GM12878 (cell line): ENCODE measurements around the gene ELL. TPM values are rescaled to one million over a fixed set of nuclear protein-coding genes. Genes with fewer than 3 reads are reported as not detected.
A peak's percentile ranks its signal among the peaks of the same experiment; 100 is the strongest.

Experiments
- ATF7 ChIP-seq: fragments of 450-650 bp; IDR thresholded peaks from 2 replicates; pipeline ENCODE4 v1.6.1; 2016; ENCODE audit warnings: low read depth, mild to moderate bottlenecking
- CBFB ChIP-seq: IDR thresholded peaks from 2 replicates; pipeline ENCODE4 v1.6.1; 2016; ENCODE audit warnings: antibody characterized with exemption, low read depth
- CREB1 ChIP-seq: IDR thresholded peaks from 2 replicates; pipeline ENCODE4 v1.6.1; 2012; ENCODE audit warnings: low read depth, mild to moderate bottlenecking, inconsistent platforms
- CTCF ChIP-seq, 3 experiments: IDR thresholded peaks in 2 of 3; conservative IDR thresholded peaks in 1 of 3; 2 replicates each; pipeline ENCODE4 v1.5.1; 2011; ENCODE audit warnings: low read depth in 3 of 3, low read length in 3 of 3, mild to moderate bottlenecking in 3 of 3, control low read depth in 2 of 3, moderate library complexity in 2 of 3, inconsistent platforms in 1 of 3, mixed read lengths in 1 of 3; ENCODE audit not compliant: control insufficient read depth in 2 of 3, insufficient read depth in 1 of 3; ENCODE audit errors: extremely low read depth in 1 of 3
- E4F1 ChIP-seq: fragments of 450-650 bp; IDR thresholded peaks from 2 replicates; pipeline ENCODE4 v1.6.1; 2018; ENCODE audit warnings: borderline replicate concordance, mild to moderate bottlenecking; ENCODE audit not compliant: partially characterized antibody
- FOS ChIP-seq: IDR thresholded peaks from 3 replicates; pipeline ENCODE4 v1.6.1; 2011; ENCODE audit warnings: borderline replicate concordance; ENCODE audit not compliant: insufficient read length; ENCODE audit errors: extremely low read depth
- GABPA ChIP-seq: IDR thresholded peaks from 2 replicates; pipeline ENCODE4 v1.6.1; 2014; ENCODE audit warnings: antibody characterized with exemption, low read depth, mild to moderate bottlenecking, inconsistent platforms
- MAX ChIP-seq: IDR thresholded peaks from 2 replicates; pipeline ENCODE4 v1.6.1; 2012; ENCODE audit warnings: low read depth, low read length, improper control_type of control experiment
- MYB ChIP-seq: fragments of 150-350 bp; IDR thresholded peaks from 2 replicates; pipeline ENCODE4 v1.6.1; 2014; ENCODE audit warnings: mild to moderate bottlenecking, low read depth, low read length, borderline replicate concordance
- POLR2A ChIP-seq: IDR thresholded peaks from 2 replicates; pipeline ENCODE4 v1.6.1; 2011; ENCODE audit warnings: low read depth, mild to moderate bottlenecking, low read length
- SMAD1 ChIP-seq: fragments of 450-650 bp; IDR thresholded peaks from 2 replicates; pipeline ENCODE4 v1.6.1; 2018; ENCODE audit warnings: mild to moderate bottlenecking, low read depth; ENCODE audit not compliant: partially characterized antibody
- SUPT20H ChIP-seq: IDR thresholded peaks from 2 replicates; pipeline ENCODE4 v1.6.1; 2011; ENCODE audit warnings: low read depth, mild to moderate bottlenecking, low read length, moderate library complexity, borderline replicate concordance; ENCODE audit not compliant: control insufficient read depth
- TCF7 ChIP-seq: IDR thresholded peaks from 2 replicates; pipeline ENCODE4 v1.6.1; 2014; ENCODE audit warnings: antibody characterized with exemption, borderline replicate concordance
- ZNF592 ChIP-seq: fragments of 450-650 bp; IDR thresholded peaks from 2 replicates; pipeline ENCODE4 v1.6.1; 2017; ENCODE audit warnings: mild to moderate bottlenecking, moderate library complexity
- polyA plus RNA-seq, 11 experiments: library from polyadenylated mRNA; depleted of rRNA in 4 of 11; unstranded in 6 of 11; stranded (reverse) in 5 of 11; fragments of >200 nt; fragmentation: Nextera tagmentation in 4 of 11; fragmentation: Illumina TruSeq in 1 of 11; extraction: Ambion mirVana in 4 of 11; extraction: Trizol in 1 of 11; gene quantifications; 1 replicate in 1 of 11; 2 replicates in 10 of 11; pipeline versions ENCODE4 v1.2.1 to v1.2.3, GENCODE V29; 2011 to 2016; ENCODE audit warnings: inconsistent platforms in 2 of 11, missing spikeins in 2 of 11, low read depth in 1 of 11
- total RNA-seq, 4 experiments: library from RNA; depleted of rRNA in 3 of 4; stranded (reverse); fragments of >200 nt in 3 of 4; fragmentation: Illumina TruSeq in 1 of 4; extraction: Trizol in 1 of 4; gene quantifications; 2 replicates each; pipeline versions ENCODE4 v1.2.1 to v1.2.3, GENCODE V29; 2013 to 2021

Gene ELL
- total and polyA plus RNA-seq, 10 of the 15 experiments (the other 5 are each of a cell fraction or from before 2014, with no cell fraction given): 0.91 to 25.0 (median 9.1) TPM

- no peak for TF ChIP-seq ZNF592
- TF ChIP-seq POLR2A: peak; percentile 76
- TF ChIP-seq E4F1: peak; percentile 46
- no peak for TF ChIP-seq GABPA
- TF ChIP-seq MYB: 0 out of 2 replicates have a peak, but pooled peaks have one; percentile 22
- TF ChIP-seq ATF7: peak; percentile 91
- peak; percentile 84 for TF ChIP-seq CREB1
- TF ChIP-seq TCF7: no peak
- TF ChIP-seq SUPT20H: no peak
- no peak for TF ChIP-seq SMAD1
- TF ChIP-seq FOS: no peak
- TF ChIP-seq MAX: peak; percentile 58
- TF ChIP-seq CBFB: peak; percentile 54; the same call in 1 of the 2 replicates
- TF ChIP-seq CTCF (IDR thresholded peaks at IDR 0.05 in 2 of 3, conservative IDR thresholded peaks at IDR 0.05 in 1 of 3; ENCODE audit: control insufficient read depth in 2 of 3, extremely low read depth in 1 of 3, insufficient read depth in 1 of 3, low read depth in 3 of 3, low read length in 3 of 3): 0 out of 6 replicates have a peak, but pooled peaks of 1 of the 3 experiments have one; percentile 2
These were observed 423 bp upstream of the ELL start (continued) for GRCh38 chr19:18522124-18522861.
